ENCODE measurements around the gene MAST4. TPM values are rescaled to one million over a fixed set of nuclear protein-coding genes. Genes with fewer than 3 reads are reported as not detected.

MAST4 gene
- total and polyA plus RNA-seq, 2 donors (not counting 1 experiment from before 2014, with no cell fraction given), result 7.0 to 15.2 TPM

DNA sequence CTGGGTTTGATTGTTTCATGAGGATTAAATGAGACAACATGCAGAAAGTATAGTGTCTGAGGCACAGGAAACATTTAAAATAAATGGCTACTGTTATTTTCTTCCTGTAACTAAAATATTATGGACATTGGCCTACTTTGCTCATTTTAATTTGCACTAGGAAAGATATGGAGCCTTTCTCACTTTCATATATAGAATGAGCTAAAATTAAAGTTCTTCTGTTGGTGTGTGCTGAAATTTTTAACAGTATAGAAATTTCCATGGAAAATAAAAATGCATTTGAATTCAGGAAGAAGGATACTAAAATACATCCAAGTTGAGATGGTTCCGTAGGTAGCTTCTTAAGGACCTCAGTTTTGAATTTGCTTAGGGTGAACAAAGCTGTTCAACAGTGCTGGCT lies 131.9 kb downstream of the MAST4 start:
- Histone ChIP-seq H3K9me3 (ENCODE audit: control insufficient read depth, insufficient read depth, low read depth, low read length) (no peaks in the 10 kb centered on the region), H4K20me1 (ENCODE audit: control insufficient read depth, extremely low read depth, insufficient read depth, low read length) (no peaks in the 10 kb centered on the region), H3K36me3 (ENCODE audit: control insufficient read depth, insufficient read depth, low read length) (no peaks in the 10 kb centered on the region), H3K27me3 (ENCODE audit: control insufficient read depth, insufficient read depth, low read length) (no peaks in the 10 kb centered on the region), H3K4me2 (ENCODE audit: extremely low read depth, insufficient read depth, low read length) (no peak overlapping the region), H3K79me2 (ENCODE audit: control insufficient read depth, insufficient read depth, low read length) (no peaks in the 10 kb centered on the region), H3K9ac (ENCODE audit: insufficient read depth, low read length) (no peak overlapping the region), H3K4me1 (ENCODE audit: control insufficient read depth, extremely low read depth, insufficient read depth, low read length) (no peaks in the 10 kb centered on the region), H3K27ac (ENCODE audit: insufficient read depth, low read length) (no peak overlapping the region), H2AFZ (ENCODE audit: low read length) (no peak overlapping the region), H3K4me3 (replicated peaks in 1 of 4; ENCODE audit: control extremely low read depth in 1 of 4, insufficient read depth in 1 of 4, low read depth in 3 of 4, low read length in 4 of 4) (no peak overlapping the region)
- no peak for TF ChIP-seq EZH2 (IDR thresholded peaks at IDR 0.05; ENCODE audit: low read length, missing control alignments)
- DNase-seq (ENCODE audit: low read depth in 2 of 2), result no peak

DNA sequence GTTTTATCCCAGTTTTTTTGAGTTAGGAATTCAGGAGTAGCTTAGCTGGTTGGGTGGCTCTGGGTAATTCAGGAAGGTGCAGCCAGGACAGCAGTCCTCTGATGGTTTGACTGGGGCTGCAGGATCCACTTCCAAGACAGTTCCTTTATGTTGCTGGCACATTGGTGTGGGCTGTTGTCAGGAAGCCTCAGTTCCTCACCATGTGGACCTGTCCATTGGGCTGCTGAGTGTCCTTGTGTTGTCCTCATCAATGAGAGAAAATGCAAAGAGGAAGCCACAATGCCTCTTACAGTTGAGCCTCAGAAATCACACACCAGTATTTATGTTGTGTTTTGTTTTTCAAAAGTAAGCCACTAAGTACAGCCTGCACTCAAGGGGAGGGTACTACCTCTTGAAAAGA lies 140.9 kb downstream of the MAST4 start:
- no peak overlapping the region for H3K9ac ChIP-seq (ENCODE audit: insufficient read depth, low read length)
- no peaks in the 10 kb centered on the region for H3K79me2 ChIP-seq (ENCODE audit: control insufficient read depth, insufficient read depth, low read length)
- no peaks in the 10 kb centered on the region for H3K27me3 ChIP-seq (ENCODE audit: control insufficient read depth, insufficient read depth, low read length)
- no peaks in the 10 kb centered on the region for H3K9me3 ChIP-seq (ENCODE audit: control insufficient read depth, insufficient read depth, low read depth, low read length)
- no peaks in the 10 kb centered on the region for H4K20me1 ChIP-seq (ENCODE audit: control insufficient read depth, extremely low read depth, insufficient read depth, low read length)
- no peak overlapping the region for H3K4me3 ChIP-seq (replicated peaks in 1 of 4; ENCODE audit: control extremely low read depth in 1 of 4, insufficient read depth in 1 of 4, low read depth in 3 of 4, low read length in 4 of 4)
- H2AFZ ChIP-seq (ENCODE audit: low read length), result no peak overlapping the region
- H3K27ac ChIP-seq (ENCODE audit: insufficient read depth, low read length), result no peak overlapping the region
- H3K4me1 ChIP-seq (ENCODE audit: control insufficient read depth, extremely low read depth, insufficient read depth, low read length), result no peaks in the 10 kb centered on the region
- no peaks in the 10 kb centered on the region for H3K36me3 ChIP-seq (ENCODE audit: control insufficient read depth, insufficient read depth, low read length)
- DNase-seq (ENCODE audit: low read depth in 2 of 2), result no peak
- TF ChIP-seq, protein P1, sequence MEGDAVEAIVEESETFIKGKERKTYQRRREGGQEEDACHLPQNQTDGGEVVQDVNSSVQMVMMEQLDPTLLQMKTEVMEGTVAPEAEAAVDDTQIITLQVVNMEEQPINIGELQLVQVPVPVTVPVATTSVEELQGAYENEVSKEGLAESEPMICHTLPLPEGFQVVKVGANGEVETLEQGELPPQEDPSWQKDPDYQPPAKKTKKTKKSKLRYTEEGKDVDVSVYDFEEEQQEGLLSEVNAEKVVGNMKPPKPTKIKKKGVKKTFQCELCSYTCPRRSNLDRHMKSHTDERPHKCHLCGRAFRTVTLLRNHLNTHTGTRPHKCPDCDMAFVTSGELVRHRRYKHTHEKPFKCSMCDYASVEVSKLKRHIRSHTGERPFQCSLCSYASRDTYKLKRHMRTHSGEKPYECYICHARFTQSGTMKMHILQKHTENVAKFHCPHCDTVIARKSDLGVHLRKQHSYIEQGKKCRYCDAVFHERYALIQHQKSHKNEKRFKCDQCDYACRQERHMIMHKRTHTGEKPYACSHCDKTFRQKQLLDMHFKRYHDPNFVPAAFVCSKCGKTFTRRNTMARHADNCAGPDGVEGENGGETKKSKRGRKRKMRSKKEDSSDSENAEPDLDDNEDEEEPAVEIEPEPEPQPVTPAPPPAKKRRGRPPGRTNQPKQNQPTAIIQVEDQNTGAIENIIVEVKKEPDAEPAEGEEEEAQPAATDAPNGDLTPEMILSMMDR (conservative IDR thresholded peaks at IDR 0.05 in 1 of 2, IDR thresholded peaks at IDR 0.05 in 1 of 2; ENCODE audit: low read depth in 1 of 2, low read length in 2 of 2), result no peak
- no peak for TF ChIP-seq EZH2 (IDR thresholded peaks at IDR 0.05; ENCODE audit: low read length, missing control alignments)
- H3K4me2 ChIP-seq (ENCODE audit: extremely low read depth, insufficient read depth, low read length), result no peak overlapping the region

DNA sequence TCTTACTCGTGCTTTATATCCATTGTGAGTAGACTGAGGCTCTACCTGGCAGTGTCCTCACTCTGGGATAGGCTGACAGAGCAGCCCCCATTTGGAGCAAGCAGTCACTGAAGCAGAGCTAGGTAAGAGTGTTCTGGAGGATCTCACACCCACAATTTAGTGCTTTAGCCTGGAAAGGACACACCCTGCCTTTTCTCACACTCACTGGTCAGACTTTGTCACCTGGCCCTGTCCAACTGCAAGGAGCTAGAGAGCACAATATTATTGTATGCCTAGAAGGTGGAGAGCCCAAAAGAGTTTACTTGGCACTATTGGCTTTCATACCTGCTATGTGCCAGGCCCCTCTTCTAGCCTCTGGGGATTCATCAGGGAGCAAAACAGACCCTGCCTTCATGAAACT lies 141.9 kb downstream of the MAST4 start:
- H3K36me3 ChIP-seq (ENCODE audit: control insufficient read depth, insufficient read depth, low read length), result no peaks in the 10 kb centered on the region
- H3K4me1 ChIP-seq (ENCODE audit: control insufficient read depth, extremely low read depth, insufficient read depth, low read length), result no peaks in the 10 kb centered on the region
- no peaks in the 10 kb centered on the region for H3K27me3 ChIP-seq (ENCODE audit: control insufficient read depth, insufficient read depth, low read length)
- TF ChIP-seq, protein P1 (conservative IDR thresholded peaks at IDR 0.05 in 1 of 2, IDR thresholded peaks at IDR 0.05 in 1 of 2; ENCODE audit: low read depth in 1 of 2, low read length in 2 of 2), result no peak
- no peak for TF ChIP-seq EZH2 (IDR thresholded peaks at IDR 0.05; ENCODE audit: low read length, missing control alignments)
- DNase-seq (ENCODE audit: low read depth in 2 of 2), result no peak
- H2AFZ ChIP-seq (ENCODE audit: low read length), result no peak overlapping the region
- no peaks in the 10 kb centered on the region for H4K20me1 ChIP-seq (ENCODE audit: control insufficient read depth, extremely low read depth, insufficient read depth, low read length)
- no peaks in the 10 kb centered on the region for H3K79me2 ChIP-seq (ENCODE audit: control insufficient read depth, insufficient read depth, low read length)
- H3K4me3 ChIP-seq (replicated peaks in 1 of 4; ENCODE audit: control extremely low read depth in 1 of 4, insufficient read depth in 1 of 4, low read depth in 3 of 4, low read length in 4 of 4), result no peak overlapping the region
- no peak overlapping the region for H3K9ac ChIP-seq (ENCODE audit: insufficient read depth, low read length)
- no peaks in the 10 kb centered on the region for H3K9me3 ChIP-seq (ENCODE audit: control insufficient read depth, insufficient read depth, low read depth, low read length)
- no peak overlapping the region for H3K4me2 ChIP-seq (ENCODE audit: extremely low read depth, insufficient read depth, low read length)
- H3K27ac ChIP-seq (ENCODE audit: insufficient read depth, low read length), result no peak overlapping the region

Measured in fibroblast of lung (primary cell).